ENCODE results near the gene TMEM52B. TPM values are rescaled to one million over a fixed set of nuclear protein-coding genes. Genes with fewer than 3 reads are reported as not detected.

TMEM52B gene
- total RNA-seq, 1 experiment from 2014 or later = not detected

DNA sequence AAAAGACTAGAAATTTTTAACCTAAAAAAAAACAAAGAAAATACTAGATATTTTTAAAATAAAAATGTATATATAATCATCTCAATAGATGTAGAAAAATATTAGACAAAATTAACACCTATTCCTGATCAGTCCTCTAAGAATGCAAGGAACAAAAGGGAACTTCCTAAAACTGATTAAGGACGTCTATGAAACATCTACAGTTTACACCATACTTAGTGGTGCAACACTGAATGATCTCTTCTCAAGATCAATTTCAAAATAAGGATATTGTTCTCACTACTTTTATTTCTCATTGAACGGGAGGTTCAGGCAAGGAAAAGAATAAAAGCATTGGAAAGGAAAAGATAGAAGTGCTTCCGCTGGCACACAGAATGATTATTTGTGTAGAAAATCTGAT lies 22.9 kb upstream of the TMEM52B start:
- BruUV-seq (replicated peaks) = no TSS peak
- ChIA-PET CTCF (no interaction called here), POLR2A (ENCODE audit: low non-redundant PET) (no interaction called here)
- H3K36me3 ChIP-seq (ENCODE audit: insufficient read depth, low read length, poor library complexity, severe bottlenecking) = no peaks in the 10 kb centered on the region
- DNase-seq (ENCODE audit: low spot score) = no peak
- no peak overlapping the region for H3K27ac ChIP-seq (ENCODE audit: low read depth, low read length, poor library complexity, severe bottlenecking)
- no peaks in the 10 kb centered on the region for H3K9me3 ChIP-seq (ENCODE audit: low read depth, low read length, poor library complexity, severe bottlenecking)
- no peaks in the 10 kb centered on the region for H3K27me3 ChIP-seq (replicated peaks; ENCODE audit: insufficient read depth, low read depth, low read length, poor library complexity)
- no peak overlapping the region for H3K4me3 ChIP-seq (ENCODE audit: low read depth, low read length, poor library complexity, severe bottlenecking)
- TF ChIP-seq, protein P1, sequence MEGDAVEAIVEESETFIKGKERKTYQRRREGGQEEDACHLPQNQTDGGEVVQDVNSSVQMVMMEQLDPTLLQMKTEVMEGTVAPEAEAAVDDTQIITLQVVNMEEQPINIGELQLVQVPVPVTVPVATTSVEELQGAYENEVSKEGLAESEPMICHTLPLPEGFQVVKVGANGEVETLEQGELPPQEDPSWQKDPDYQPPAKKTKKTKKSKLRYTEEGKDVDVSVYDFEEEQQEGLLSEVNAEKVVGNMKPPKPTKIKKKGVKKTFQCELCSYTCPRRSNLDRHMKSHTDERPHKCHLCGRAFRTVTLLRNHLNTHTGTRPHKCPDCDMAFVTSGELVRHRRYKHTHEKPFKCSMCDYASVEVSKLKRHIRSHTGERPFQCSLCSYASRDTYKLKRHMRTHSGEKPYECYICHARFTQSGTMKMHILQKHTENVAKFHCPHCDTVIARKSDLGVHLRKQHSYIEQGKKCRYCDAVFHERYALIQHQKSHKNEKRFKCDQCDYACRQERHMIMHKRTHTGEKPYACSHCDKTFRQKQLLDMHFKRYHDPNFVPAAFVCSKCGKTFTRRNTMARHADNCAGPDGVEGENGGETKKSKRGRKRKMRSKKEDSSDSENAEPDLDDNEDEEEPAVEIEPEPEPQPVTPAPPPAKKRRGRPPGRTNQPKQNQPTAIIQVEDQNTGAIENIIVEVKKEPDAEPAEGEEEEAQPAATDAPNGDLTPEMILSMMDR (conservative IDR thresholded peaks at IDR 0.05; ENCODE audit: low read depth, low read length) = no peak
- TF ChIP-seq EZH2 (IDR thresholded peaks at IDR 0.05; ENCODE audit: borderline replicate concordance, low read depth, low read length, poor library complexity, severe bottlenecking) = no peak
- intact Hi-C loops (cut with micrococcal nuclease; ENCODE audit: unreplicated experiment) = no loop called here
- no peaks in the 10 kb centered on the region for H3K4me1 ChIP-seq (ENCODE audit: insufficient read depth, low read length, poor library complexity, severe bottlenecking)

DNA sequence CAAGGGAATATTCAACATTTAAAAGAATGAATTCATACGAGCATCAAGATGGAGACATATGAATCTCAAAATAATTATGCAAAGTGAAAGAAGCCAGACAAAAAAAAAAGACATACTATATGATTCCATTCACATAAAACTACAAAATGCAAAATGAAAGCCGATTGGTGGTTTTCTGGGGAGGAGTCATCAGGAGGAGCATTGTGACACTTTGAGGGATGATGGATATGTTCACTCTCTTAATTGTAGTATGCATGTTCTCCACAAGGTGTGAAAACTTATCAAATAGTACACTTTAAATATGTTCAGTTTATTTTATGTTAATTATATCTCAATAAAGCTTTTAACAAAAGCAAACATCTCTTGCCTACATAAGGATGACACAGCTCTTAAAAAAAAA lies 20.4 kb upstream of the TMEM52B start:
- POLR2A ChIA-PET (ENCODE audit: low non-redundant PET) = no interaction called here
- BruUV-seq (replicated peaks) = no TSS peak

DNA sequence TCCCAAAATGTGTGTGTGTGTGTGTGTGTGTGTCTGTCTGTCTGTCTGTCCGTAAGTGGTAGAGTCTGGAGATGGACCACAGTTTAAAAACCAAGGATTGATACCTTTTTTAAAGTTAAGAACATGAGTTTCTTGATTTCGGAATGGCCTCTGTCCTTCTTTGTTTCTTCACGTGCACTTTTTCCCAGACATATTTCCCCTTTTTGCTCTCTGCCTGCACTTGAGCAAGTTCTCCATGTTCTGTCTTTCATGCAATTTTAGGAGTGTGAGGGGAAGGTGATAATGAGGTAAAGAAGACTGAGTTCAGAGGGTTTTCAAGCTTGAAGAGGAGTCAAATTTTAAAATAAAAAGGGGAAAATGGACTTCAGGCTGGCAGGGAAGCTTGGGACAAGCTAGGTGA lies 19.6 kb upstream of the TMEM52B start:
- DNase-seq (ENCODE audit: low spot score) = no peak
- BruUV-seq (replicated peaks) = no TSS peak
- H3K9me3 ChIP-seq (ENCODE audit: low read depth, low read length, poor library complexity, severe bottlenecking) = no peaks in the 10 kb centered on the region
- CTCF ChIA-PET = interaction anchor here (0.7 kb wide), 1 partner anchor 175 kb away, joined by 3 read pairs; no protein-coding TSS in a partner anchor
- H3K4me1 ChIP-seq (ENCODE audit: insufficient read depth, low read length, poor library complexity, severe bottlenecking) = no peaks in the 10 kb centered on the region
- TF ChIP-seq, protein P1 (conservative IDR thresholded peaks at IDR 0.05; ENCODE audit: low read depth, low read length) = no peak
- TF ChIP-seq EZH2 (IDR thresholded peaks at IDR 0.05; ENCODE audit: borderline replicate concordance, low read depth, low read length, poor library complexity, severe bottlenecking) = no peak
- no peaks in the 10 kb centered on the region for H3K27me3 ChIP-seq (replicated peaks; ENCODE audit: insufficient read depth, low read depth, low read length, poor library complexity)
- no peak overlapping the region for H3K4me3 ChIP-seq (ENCODE audit: low read depth, low read length, poor library complexity, severe bottlenecking)
- intact Hi-C loops (cut with micrococcal nuclease; ENCODE audit: unreplicated experiment) = no loop called here
- POLR2A ChIA-PET (ENCODE audit: low non-redundant PET) = no interaction called here
- H3K27ac ChIP-seq (ENCODE audit: low read depth, low read length, poor library complexity, severe bottlenecking) = no peak overlapping the region
- H3K36me3 ChIP-seq (ENCODE audit: insufficient read depth, low read length, poor library complexity, severe bottlenecking) = no peaks in the 10 kb centered on the region

More for the DNA sequence above, 20.4 kb upstream of the TMEM52B start:
- CTCF ChIA-PET = interaction anchor here (0.6 kb wide), 1 partner anchor 383 kb away, joined by 6 read pairs; no protein-coding TSS in a partner anchor
- intact Hi-C loops (cut with micrococcal nuclease; ENCODE audit: unreplicated experiment) = no loop called here
- no peak overlapping the region for H3K27ac ChIP-seq (ENCODE audit: low read depth, low read length, poor library complexity, severe bottlenecking)
- H3K36me3 ChIP-seq (ENCODE audit: insufficient read depth, low read length, poor library complexity, severe bottlenecking) = no peaks in the 10 kb centered on the region
- H3K4me1 ChIP-seq (ENCODE audit: insufficient read depth, low read length, poor library complexity, severe bottlenecking) = no peaks in the 10 kb centered on the region
- H3K4me3 ChIP-seq (ENCODE audit: low read depth, low read length, poor library complexity, severe bottlenecking) = no peak overlapping the region
- no peaks in the 10 kb centered on the region for H3K27me3 ChIP-seq (replicated peaks; ENCODE audit: insufficient read depth, low read depth, low read length, poor library complexity)
- DNase-seq (ENCODE audit: low spot score) = no peak
- H3K9me3 ChIP-seq (ENCODE audit: low read depth, low read length, poor library complexity, severe bottlenecking) = no peaks in the 10 kb centered on the region
- no peak for TF ChIP-seq EZH2 (IDR thresholded peaks at IDR 0.05; ENCODE audit: borderline replicate concordance, low read depth, low read length, poor library complexity, severe bottlenecking)
- TF ChIP-seq, protein P1 (conservative IDR thresholded peaks at IDR 0.05; ENCODE audit: low read depth, low read length) = no peak

All from A673 (cell line).